ENCODE data around the gene NPAS3.

DNA sequence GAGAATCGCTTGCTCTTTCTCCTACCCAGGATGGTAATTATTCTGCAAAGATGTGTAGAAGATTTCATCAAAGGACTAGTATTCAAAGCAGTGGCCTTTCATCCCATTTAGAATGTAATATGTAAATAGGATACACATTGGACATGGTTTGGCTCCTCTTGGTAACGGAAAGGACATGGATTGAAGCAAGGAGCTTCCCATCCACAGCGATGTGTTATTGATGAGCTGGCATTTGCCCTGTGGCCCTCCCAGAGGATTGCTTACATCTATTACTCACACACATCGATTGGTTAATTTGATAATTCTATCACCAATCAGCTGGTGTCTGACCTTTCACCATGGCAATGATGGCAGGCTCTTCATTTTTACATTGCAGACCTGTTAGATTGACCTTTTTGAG is 553.8 kb downstream of the NPAS3 start:
- no peak for TF ChIP-seq POLR2A (IDR thresholded peaks at IDR 0.05)
- TF ChIP-seq, protein P1, sequence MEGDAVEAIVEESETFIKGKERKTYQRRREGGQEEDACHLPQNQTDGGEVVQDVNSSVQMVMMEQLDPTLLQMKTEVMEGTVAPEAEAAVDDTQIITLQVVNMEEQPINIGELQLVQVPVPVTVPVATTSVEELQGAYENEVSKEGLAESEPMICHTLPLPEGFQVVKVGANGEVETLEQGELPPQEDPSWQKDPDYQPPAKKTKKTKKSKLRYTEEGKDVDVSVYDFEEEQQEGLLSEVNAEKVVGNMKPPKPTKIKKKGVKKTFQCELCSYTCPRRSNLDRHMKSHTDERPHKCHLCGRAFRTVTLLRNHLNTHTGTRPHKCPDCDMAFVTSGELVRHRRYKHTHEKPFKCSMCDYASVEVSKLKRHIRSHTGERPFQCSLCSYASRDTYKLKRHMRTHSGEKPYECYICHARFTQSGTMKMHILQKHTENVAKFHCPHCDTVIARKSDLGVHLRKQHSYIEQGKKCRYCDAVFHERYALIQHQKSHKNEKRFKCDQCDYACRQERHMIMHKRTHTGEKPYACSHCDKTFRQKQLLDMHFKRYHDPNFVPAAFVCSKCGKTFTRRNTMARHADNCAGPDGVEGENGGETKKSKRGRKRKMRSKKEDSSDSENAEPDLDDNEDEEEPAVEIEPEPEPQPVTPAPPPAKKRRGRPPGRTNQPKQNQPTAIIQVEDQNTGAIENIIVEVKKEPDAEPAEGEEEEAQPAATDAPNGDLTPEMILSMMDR (IDR thresholded peaks at IDR 0.05) = no peak

All from tibial nerve (tissue), 3 donors.